GM19043 (cell line): ENCODE measurements around the gene BBLN.
"Not testable (repeated sequence)": the region's sequence is repeated elsewhere in the genome, so short reads cannot be mapped to it uniquely, and the experiment has no call there.

Experiments used
- ATAC-seq: cut with Tn5 transposase; IDR thresholded peaks from one replicate; pipeline ENCODE4 v1.9.1; 2021; ENCODE audit warnings: low read depth; ENCODE audit not compliant: unreplicated experiment

The BBLN gene

GRCh38 chr9:128124451-128124850 is 35.6 kb upstream of the BBLN start:
- ATAC-seq, result no peak

- ATAC-seq, result no peak
These were observed 35.0 kb upstream of the BBLN start for GRCh38 chr9:128124873-128125579.

- no peak for ATAC-seq
These were observed 34.3 kb upstream of the BBLN start for GRCh38 chr9:128125580-128126354.

- ATAC-seq, result peak; percentile 50
These were observed 32.5 kb upstream of the BBLN start, which contains the start of gene PTGES2 for GRCh38 chr9:128127568-128127989. Gene PTGES2 (minus strand): TSS chr9:128127729. CDS start chr9:128127717, 12 bp downstream.

- peak; percentile 55 for ATAC-seq
These were observed 31.9 kb upstream of the BBLN start for GRCh38 chr9:128127990-128128835.

GRCh38 chr9:128128836-128129590 is 31.1 kb upstream of the BBLN start:
- ATAC-seq, result no peak

- ATAC-seq, result not testable (repeated sequence)
These were observed 30.0 kb upstream of the BBLN start for GRCh38 chr9:128129976-128130590.

- not testable (repeated sequence) for ATAC-seq
These were observed 29.4 kb upstream of the BBLN start for GRCh38 chr9:128130651-128131050.

- ATAC-seq, result not testable (repeated sequence)
These were observed 28.7 kb upstream of the BBLN start for GRCh38 chr9:128131346-128131745.

- not testable (repeated sequence) for ATAC-seq
These were observed 27.9 kb upstream of the BBLN start for GRCh38 chr9:128132139-128132538.

- ATAC-seq, result not testable (repeated sequence)
These were observed 24.5 kb upstream of the BBLN start for GRCh38 chr9:128135561-128135960.

- no peak for ATAC-seq
These were observed 23.0 kb upstream of the BBLN start for GRCh38 chr9:128136816-128137793.

GRCh38 chr9:128138001-128138400 is 22.1 kb upstream of the BBLN start:
- ATAC-seq, result no peak

GRCh38 chr9:128139621-128140020 is 20.4 kb upstream of the BBLN start:
- no peak for ATAC-seq

GRCh38 chr9:128141604-128142003 is 18.5 kb upstream of the BBLN start:
- no peak for ATAC-seq

GRCh38 chr9:128142061-128142460 is 18.0 kb upstream of the BBLN start:
- ATAC-seq, result no peak

GRCh38 chr9:128142596-128142995 is 17.5 kb upstream of the BBLN start:
- ATAC-seq, result no peak

GRCh38 chr9:128143525-128144238 is 16.4 kb upstream of the BBLN start:
- no peak for ATAC-seq
